GM21381 (cell line): ENCODE data around the gene CES2.

ENCODE experiments used
- ATAC-seq: cut with Tn5 transposase; IDR thresholded peaks from one replicate; pipeline ENCODE4 v1.9.1; 2021; ENCODE audit warnings: mild to moderate bottlenecking, moderate library complexity; ENCODE audit not compliant: unreplicated experiment

The CES2 gene

DNA sequence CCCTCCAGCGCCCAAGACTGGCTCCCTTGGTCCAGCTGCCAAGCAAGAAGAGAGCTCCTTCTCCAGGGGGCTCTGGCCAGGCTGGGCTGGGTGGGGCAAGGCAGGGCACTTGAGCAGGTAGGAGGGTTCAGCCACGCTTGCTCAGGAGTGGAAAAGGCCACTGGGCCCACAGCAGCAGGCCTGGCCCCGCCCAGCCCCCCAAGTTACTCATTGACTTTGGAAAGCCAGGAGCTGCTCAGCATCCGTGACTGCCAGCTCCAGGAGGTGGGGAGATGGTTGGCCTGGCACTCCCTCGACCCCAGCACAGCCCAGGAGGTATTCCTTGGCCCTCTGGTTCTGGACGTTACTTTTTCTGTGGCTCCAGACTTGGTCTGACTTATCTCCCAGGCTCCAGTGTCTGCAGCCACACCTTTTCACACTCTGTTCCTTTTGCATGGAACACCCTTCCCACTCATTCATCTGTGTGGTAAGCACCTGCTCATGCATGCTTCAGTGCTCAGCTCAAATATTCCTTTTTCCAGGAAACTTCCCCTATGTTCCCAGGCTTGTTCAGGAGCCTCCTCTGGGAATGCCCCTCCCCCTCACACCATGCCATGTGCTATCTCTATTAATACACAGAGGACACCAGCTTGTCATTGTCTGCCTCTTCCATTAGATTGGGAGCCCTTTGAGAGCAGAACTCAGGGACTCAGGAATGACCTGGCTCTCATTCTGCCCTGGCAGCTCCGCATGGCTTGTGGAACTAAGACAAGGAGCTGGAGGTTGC is 16.3 kb upstream of the CES2 start, which contains the start of gene CDH16:
CDH16 (minus strand) TSS at position 83 of the 766 bp plus-strand sequence. CDS start 820 bp downstream, outside the sequence.
- ATAC-seq: no peak

DNA sequence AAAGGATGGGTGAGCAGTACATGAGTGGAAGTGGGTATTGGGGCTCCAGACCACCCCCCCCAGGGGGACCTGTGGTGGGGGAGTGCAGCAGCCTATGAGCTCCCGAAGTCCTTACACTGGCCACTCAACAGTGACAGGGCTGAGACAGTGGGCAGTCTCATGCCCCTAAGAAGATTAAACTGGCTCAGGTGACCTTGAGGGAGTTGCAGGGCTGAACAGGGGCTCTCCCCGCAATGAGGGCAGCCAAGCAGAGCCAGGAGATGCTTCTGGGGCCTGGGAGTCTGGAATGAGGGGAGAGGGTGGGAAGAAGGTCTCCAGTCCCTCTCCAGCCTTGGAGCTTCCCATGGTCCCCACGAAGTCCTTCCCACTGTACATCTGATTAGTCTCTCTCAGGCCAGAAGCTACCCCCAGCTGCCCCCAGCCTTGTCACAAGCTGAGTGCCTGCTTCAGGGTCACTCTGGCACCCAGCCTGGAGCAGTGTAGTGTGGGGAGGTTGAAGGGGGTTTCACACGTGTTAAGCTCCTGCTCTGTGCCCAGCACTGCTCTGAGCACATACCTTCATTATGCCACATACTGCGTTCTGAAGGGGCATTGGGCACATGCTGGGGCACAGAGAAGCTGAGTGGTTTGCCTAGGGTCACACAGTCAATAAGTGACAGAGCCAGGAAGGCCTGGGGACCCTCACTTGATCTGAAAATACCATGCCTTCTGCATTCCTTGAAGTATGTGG is 15.6 kb upstream of the CES2 start:
- no peak for ATAC-seq

DNA sequence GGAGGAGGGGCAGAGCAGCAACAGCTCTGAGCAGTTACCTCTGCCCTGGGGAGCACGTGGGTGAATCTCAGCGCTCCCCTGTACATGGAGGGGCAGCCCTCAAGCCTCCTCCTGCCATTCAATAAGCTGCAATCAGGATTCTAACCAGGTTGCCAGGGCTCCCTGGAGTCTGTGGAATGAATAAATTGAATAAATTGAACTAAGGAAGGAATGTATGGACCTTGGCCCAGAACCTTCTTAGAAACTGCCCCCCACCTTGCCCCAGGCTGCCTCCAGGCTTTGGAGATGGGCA is 15.1 kb upstream of the CES2 start:
- no peak for ATAC-seq

DNA sequence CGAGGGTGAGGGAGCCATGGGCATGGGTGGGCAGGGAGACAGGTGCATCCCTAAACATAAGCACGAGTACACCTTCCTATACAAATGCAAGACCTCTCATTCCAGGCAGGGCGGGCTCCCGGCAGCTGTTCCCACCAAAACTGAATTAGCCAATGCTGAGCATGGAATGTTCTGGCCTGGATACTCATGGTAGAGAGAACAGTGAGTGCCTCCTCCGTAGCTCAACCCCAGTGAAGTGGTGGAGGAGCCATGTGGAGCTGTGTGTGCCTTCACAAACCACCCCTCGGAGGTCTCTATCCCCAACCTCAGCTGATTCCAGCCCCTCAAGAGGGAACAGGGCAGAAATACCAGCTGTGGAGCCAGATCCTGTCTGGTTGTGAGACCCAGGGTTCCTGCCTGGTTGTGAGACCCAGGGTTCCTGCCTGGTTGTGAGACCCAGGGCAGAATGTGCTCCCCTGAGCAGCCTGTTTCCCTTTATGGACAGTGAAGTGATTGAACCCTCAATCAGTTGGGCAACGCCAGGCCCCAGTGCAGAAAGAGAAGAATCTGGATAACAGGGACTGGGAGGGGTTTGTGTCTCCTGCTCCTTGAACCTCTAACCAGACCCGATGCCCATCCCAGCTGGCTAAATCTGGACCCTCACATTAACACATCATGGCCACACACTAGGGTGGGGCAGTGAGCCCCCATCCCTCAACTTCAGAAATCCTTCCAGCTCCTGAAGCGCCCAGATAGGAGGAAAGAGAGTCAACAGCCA is 14.2 kb upstream of the CES2 start:
- ATAC-seq: no peak

DNA sequence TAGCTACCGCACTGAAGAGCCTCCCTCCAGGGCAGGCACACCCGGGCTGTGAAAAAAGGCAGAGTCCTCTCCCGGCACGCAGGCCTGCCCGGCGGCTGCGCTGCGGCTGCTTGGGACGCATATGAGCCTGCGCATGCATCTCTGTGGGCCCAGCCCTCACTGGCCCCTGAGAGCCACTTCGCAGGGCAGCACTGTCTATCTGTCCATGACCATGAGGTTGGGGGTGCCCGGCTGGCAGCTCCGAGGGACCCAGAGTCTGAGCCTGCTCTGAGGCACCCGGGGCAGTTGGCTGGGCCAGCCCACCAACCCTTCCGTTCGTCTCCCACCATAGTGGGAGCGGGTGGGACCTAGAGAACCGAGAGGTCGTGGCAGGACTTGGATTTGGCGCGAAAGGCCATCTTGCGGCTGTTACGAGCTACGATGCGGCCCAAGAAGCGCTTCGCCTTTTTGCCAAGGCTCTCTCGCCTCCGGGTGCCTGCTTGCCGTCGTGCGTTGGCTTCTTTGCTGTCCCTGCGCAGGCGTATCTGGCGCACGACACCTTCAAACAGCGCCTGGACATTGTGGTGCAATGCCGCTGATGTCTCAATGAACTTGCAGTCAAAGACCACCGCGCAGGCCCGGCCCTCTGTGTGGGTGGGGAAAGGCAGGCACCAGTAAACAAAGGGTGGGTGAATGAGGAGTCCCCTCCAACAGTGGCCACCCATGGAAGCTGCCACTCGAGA is 13.4 kb upstream of the CES2 start:
- no peak for ATAC-seq

DNA sequence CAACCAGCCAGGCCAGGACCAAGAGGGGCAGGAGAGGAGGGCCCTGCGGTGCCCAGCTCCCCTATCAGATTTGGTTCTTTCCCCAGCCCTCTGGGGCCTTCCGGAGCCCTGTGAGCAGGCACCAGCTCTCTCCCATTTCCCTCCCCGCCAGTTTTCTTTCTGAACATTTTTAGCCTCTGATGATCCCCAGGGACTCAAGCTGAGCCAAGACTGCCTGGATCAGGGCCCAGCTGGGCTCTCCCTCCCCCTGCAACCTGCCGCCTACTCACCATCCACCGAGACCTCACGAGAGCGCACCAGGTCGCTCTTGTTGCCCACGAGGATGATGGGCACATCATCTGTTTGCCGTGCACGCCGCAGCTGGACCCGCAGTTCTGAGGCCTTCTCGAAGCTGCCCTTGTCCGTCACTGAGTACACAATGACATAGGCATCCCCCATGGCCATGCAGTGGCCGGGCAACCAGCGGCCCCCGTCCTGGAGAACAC is 12.0 kb upstream of the CES2 start:
- ATAC-seq: no peak

DNA sequence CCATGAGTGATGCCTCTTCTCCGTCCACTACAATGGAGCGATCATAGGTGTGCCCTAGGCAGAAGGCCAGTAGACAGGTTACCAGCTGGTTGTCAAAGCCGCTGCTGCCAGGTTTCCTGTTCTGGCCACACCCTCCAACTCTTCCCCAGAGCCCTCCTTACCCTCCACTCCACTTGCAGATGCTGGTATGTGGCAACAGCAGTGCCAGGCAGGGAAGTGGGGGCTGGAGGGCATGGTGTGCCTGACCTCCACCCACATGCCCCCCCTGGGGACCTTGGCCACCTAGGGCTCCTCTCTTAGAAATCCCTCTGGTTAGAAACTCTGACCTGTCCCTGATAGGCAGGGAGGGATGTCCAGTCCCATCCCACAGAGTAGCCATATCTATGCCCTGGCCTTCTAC is 11.4 kb upstream of the CES2 start:
- ATAC-seq: no peak

DNA sequence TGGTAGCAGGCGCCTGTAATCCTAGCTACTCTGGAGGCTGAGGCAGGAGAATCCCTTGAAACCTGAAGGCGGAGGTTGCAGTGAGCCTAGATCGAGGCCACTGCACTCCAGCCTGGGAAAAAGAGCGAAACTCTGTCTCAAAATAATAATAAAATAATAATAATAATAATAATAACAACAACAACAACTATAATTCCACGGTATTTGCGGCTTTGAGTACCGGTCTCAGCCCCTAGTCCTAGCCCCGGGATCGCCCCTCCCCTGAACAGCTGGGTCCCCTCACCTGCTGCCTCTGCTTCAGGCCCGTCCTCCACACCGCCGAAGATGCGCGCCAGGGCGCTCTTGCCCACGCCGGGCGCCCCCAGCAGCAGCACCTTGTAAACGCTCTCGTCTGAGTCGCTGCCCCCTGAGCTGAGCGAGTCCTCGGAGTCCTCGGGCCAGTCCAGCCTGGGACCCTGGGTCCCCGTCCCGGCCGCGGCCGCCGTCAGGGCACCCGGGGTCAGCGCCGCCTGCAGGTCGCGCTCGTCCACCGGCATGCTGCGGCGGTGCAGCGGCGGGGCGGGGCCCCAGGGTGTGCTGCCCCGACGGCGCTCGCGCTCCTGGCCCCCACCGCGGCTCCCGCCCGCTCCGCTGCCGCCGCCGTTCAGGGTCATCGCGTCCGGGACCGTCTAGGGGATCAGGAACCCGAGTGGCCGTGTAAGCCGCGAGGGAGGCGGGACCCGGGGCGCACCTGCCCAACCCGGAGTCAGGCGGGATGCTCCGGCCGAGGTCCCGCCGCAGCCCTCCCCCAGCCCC is 10.6 kb upstream of the CES2 start:
- ATAC-seq: no peak

DNA sequence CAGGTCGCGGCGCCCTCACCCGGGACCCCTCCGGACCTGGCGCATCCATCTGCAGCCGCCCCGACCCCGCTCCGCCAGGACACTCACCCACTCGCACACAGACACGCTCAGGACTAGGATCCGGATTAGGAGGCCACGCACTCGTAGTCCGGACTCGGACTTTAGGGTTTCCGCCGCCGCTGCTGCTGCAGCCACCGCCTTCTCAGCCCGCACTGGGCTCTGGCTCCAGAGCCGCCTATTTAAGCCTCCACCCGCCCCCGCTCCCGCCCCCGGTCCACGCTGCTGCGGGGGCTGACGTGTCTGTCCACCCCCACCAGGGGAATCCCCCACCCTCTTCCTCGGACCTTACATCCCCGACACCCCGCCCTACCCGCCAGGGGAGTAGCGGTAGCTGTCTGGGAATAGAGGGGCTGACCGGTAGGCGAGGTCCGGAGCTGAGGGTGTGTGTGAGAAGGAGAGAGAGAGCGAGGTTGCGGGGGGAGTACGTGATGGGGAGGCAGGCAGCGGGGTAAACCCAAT is 9.9 kb upstream of the CES2 start, which contains the start of gene RRAD:
RRAD (minus strand) TSS at position 214 of the 519 bp plus-strand sequence. CDS start 356 bp downstream, outside the sequence.
- no peak for ATAC-seq

DNA sequence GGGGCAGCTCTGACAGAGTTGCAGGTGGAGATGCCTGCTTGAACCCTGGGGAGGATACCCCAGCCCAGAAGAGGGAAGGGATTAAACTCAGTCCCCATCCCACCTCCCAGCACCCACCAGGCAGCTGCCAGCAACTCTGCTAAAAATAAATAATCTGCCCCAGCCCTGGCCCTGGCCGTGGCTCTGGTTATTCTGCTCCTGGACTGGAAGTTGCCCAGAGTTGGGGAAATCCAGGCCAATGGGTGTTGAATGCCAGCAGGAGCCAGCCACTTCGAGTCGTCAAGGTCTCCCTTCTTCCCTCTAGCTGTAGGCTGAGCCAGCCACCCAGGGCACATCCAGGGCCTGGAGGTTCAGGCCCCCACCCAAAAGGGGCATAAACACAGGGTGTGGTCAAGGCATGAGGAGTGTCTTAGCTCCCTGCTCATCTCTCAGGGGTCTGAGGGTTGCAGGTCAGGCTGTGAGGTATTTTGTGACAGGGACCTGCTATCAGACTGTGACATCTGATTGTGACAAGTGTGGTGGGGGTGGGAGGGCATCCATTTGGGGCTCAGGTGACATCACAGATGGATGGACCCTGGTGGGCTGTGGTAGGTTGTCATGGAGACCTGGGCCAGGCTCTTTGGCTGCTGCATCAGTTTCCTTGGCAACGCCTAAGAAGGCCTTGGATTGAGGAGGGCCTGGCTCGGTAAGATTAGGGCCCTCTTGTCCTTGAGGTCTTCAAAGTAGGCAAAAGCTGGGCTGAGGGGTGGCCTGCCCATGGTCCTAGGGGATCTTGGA is 9.0 kb upstream of the CES2 start:
- ATAC-seq: no peak

DNA sequence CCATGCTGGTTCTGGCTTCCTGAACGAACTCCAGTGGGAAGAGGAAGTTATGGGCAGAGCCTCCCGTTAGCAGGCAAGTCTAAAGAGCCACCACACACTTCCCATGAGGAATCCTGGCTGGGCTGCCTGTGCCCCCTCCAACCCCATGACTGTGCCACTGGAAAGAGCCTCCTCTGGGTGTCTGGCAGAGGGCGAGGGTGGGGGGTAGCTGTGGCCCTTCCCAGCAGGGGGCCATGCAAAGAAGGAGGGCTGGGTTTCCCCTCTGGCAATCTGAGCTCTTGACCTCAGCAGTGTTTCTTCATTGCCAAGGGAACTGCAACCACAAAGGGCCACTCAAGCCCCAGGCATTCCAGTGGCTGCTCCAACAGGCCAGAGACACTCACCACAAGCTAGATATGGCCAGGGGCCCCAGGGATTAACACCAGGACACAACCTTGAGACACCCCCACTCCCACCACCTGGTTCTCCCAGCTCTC is 8.3 kb upstream of the CES2 start:
- no peak for ATAC-seq

DNA sequence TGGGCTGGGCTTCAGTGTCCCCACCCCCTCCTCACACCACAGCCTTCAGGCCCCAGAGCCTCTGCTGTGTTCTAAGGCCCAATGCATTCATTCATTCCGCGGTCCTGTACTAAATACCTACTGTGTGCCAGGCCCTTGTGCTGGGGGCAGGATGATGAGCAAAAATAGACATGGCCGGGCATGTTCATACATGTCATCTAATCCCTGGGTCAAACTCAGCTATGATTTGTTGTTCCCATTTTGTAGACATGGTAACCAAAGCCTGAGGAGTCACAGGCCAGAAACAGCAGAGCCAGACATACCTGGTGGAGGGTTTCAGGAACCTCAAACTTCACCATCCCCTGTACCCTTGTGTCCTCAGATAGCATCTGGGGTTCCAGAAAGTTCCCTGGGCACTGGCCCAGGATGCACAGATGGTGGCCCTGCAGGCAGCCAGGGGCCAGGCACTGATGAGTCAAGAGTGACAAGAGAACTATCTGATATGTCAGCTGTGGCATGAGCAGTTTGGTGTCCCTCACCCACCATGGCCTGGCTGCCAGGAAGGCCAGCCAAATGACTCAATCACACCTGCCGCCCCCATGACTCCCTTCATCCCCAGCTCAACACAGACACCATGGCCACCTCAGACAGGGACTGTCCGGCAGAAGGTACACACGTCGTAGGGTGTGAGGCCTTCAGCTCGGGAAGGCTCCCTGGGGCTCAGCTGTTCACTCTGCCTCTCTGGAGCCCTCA is 7.2 kb upstream of the CES2 start:
- ATAC-seq: no peak

DNA sequence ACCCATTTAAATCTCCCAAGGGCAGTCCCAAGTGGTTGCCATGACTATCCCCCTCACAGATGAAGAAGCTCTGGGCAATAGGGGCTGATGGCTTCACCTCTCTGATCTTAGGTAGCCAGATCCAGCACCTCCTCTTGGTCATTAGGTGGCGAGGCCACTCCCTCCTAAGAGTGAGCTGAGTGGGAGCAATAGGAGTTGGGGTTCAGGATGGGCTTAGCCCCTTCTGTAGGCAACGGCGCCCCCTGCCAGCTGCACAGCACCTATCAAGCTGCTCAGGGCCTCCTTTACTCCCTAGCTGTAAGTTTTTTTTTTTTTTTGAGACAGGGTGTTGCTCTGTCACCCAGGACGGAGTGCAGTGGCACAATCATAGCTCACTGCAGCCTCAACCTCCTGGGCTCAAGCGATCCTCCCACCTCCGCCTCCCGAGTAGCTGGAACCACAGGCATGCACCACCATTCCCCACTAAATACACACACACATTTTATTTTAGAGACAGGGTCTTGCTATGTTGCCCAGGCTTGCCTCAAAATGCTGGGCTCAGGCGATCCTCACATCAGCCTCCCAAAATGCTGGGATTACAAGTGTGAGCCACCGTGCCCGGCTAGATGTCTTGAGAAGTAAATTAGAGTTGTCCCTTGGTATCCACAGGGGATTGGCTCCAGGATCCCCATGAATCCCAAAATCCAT is 6.5 kb upstream of the CES2 start:
- no peak for ATAC-seq

DNA sequence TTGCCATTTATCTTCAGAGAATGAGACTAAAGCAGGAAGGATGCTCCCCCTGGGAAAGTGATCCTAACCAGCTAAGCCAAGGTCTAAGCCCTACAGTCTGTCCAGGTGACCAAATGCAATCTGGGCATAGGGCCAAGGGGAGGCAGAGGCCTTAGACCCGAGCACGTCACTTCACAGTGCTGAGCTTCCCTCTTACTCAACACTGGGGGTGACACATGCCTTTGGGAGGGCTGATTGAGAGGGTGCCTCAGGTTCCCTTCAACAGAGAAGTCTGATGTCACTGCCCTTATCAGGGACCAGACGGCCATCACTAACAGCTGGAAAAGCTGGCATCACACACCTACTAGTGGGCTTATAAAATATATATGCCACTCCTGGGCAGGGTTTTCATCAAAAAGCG is 5.1 kb upstream of the CES2 start:
- ATAC-seq: no peak

DNA sequence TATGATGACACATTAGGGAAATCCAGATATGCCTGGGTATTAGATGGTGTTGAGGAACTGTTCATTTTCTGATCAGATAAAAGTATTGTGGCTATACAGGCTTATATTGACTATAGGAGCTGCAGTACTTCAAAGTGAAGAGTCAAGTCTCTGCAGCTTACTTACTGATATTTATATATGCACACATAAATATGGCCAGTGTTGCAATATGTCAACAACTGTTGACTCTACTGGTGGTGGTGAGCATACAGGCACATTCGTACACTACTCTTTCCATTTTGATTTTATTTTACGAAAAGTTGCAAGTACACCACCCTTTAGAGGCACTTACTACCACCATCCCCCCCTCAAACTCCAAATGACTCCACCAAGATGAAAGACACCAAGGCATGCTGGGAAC is 3.7 kb upstream of the CES2 start:
- no peak for ATAC-seq

DNA sequence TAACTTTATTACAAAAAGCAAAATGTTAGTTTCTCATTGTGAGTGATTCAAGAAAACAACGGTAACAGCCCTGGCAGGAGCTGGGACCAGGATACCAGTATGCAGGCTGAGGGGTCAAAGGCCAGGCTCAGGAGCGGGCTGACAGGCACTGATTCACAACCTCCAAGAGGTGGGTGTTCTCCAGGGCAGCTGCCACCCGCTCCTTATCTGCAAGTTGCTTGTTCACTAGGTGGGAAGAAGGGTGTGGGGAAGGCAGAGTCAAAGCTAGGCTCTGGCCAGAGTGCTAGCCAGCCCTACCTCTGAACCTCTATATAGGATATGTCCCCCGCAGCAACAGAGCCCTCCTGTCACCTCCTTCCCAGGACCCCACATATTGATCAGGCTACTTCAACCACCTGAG is 3.2 kb upstream of the CES2 start:
- no peak for ATAC-seq

DNA sequence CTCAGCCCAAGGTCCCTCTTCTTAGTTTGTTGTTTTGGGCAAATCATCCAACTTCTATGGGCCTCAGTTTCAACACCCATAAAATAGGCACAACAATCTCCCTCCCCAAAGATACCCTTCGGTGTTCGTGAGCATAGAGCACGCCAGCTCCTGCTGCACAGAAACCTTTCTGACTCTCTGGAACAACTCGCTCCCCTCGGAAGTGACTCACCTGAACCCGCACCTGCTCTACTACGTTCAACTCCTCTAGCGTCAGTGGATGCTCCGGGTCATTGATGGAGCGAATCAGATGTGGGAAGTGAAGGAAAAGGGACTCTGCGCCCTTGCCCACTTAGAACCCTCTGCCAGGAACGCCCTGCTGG is 1.6 kb upstream of the CES2 start:
- no peak for ATAC-seq
